Osteocyte (in vitro differentiated cells): ENCODE data around the gene FAM20C. TPM values are rescaled to one million over a fixed set of nuclear protein-coding genes. Genes with fewer than 3 reads are reported as not detected.

Source experiments
- DNase-seq: peaks from one replicate; pipeline ENCODE4 v3.0.0; 2021; ENCODE audit warnings: mixed read lengths; ENCODE audit not compliant: unreplicated experiment; ENCODE audit errors: extremely low spot score
- H3K27ac Mint-ChIP-seq: one replicate; pipeline ENCODE4 v1.8.0; 2021; ENCODE audit warnings: mild to moderate bottlenecking, mixed read lengths; ENCODE audit not compliant: unreplicated experiment
- H3K27me3 Mint-ChIP-seq: one replicate; pipeline ENCODE4 v1.8.0; 2021; ENCODE audit warnings: mixed read lengths; ENCODE audit not compliant: unreplicated experiment
- H3K36me3 Mint-ChIP-seq: one replicate; pipeline ENCODE4 v1.8.0; 2021; ENCODE audit warnings: mixed read lengths; ENCODE audit not compliant: unreplicated experiment
- H3K4me1 Mint-ChIP-seq: one replicate; pipeline ENCODE4 v1.8.0; 2021; ENCODE audit warnings: mixed read lengths; ENCODE audit not compliant: unreplicated experiment
- H3K4me3 Mint-ChIP-seq: one replicate; pipeline ENCODE4 v1.8.0; 2021; ENCODE audit warnings: mild to moderate bottlenecking, moderate library complexity, mixed read lengths; ENCODE audit not compliant: unreplicated experiment
- H3K9me3 Mint-ChIP-seq: one replicate; pipeline ENCODE4 v1.8.0; 2021; ENCODE audit warnings: mixed read lengths; ENCODE audit not compliant: unreplicated experiment
- total RNA-seq: library from RNA; stranded (reverse); gene quantifications from 2 replicates; pipeline ENCODE4 v1.2.1, GENCODE V29; 2021
- TF ChIP-seq, protein P1 (sequence below): fragments of 200-600 bp; sonication (generic); IDR thresholded peaks from 2 replicates; pipeline ENCODE4 v1.5.0; 2021; ENCODE audit warnings: antibody characterized with exemption, mild to moderate bottlenecking, moderate library complexity

FAM20C gene
- total RNA-seq, 1 donor from 2014 or later, result 143 TPM

GRCh38 chr7:298743-299142 lies 106.4 kb downstream of the FAM20C start:
- H3K4me3 Mint-ChIP-seq, result no peak overlapping the region
- no peak for DNase-seq
- TF ChIP-seq, protein P1, sequence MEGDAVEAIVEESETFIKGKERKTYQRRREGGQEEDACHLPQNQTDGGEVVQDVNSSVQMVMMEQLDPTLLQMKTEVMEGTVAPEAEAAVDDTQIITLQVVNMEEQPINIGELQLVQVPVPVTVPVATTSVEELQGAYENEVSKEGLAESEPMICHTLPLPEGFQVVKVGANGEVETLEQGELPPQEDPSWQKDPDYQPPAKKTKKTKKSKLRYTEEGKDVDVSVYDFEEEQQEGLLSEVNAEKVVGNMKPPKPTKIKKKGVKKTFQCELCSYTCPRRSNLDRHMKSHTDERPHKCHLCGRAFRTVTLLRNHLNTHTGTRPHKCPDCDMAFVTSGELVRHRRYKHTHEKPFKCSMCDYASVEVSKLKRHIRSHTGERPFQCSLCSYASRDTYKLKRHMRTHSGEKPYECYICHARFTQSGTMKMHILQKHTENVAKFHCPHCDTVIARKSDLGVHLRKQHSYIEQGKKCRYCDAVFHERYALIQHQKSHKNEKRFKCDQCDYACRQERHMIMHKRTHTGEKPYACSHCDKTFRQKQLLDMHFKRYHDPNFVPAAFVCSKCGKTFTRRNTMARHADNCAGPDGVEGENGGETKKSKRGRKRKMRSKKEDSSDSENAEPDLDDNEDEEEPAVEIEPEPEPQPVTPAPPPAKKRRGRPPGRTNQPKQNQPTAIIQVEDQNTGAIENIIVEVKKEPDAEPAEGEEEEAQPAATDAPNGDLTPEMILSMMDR, result no peak
- H3K4me1 Mint-ChIP-seq, result peaks cover 8% of the 10 kb centered on the region
- no peak overlapping the region for H3K27ac Mint-ChIP-seq
- H3K36me3 Mint-ChIP-seq, result no peaks in the 10 kb centered on the region
- no peaks in the 10 kb centered on the region for H3K9me3 Mint-ChIP-seq
- no peaks in the 10 kb centered on the region for H3K27me3 Mint-ChIP-seq

- Mint-ChIP-seq H3K27ac (no peak overlapping the region), H3K27me3 (no peaks in the 10 kb centered on the region), H3K9me3 (no peaks in the 10 kb centered on the region), H3K4me1 (peaks cover 8% of the 10 kb centered on the region), H3K4me3 (no peak overlapping the region), H3K36me3 (no peaks in the 10 kb centered on the region)
- no peak for DNase-seq
- TF ChIP-seq, protein P1, result no peak
Observed at GRCh38 chr7:299169-299568, 106.8 kb downstream of the FAM20C start.

DNA sequence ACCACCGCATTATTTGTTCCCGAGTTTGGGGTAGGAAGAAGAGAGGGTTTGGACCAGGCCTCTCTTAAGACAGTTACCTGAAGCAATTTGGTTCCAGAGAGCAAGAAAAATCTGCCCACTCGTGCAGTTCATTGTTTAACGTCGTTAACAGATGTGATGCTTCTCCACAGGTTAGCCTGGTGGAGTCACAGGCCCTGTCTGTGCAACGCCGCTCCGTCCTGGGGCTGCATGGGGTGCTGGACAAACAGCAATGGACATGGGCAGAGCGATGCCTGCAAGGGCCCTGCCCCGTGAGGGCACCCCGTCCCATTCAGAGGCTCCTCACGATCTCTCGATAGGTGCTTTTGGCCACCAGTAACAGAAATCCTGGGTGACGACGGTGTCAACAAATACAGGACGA lies 107.3 kb downstream of the FAM20C start:
- no peaks in the 10 kb centered on the region for H3K27me3 Mint-ChIP-seq
- H3K9me3 Mint-ChIP-seq, result no peaks in the 10 kb centered on the region
- H3K4me3 Mint-ChIP-seq, result no peak overlapping the region
- no peaks in the 10 kb centered on the region for H3K36me3 Mint-ChIP-seq
- TF ChIP-seq, protein P1, result no peak
- no peak overlapping the region for H3K27ac Mint-ChIP-seq
- peaks cover 5% of the 10 kb centered on the region for H3K4me1 Mint-ChIP-seq
- DNase-seq, result no peak

DNA sequence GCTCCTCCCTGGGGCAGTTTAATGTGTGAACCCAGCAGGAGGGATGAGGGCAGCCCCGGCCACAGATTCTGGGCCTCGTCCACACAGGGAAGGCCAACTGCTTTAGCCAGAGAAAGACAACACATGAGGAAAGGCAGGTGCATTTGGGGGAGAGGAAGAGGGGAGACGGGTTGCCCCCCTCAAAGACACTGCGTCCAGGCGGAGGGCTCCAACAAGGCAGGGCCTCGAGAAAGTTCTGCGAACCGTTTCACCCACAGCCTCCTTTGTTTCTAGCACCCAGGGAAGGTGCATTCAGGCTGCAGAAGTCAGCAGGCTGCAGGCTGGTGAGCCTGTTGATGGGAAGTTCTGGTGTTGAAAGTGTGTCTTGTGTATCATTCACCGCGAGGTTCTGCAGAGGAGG lies 107.7 kb downstream of the FAM20C start:
- H3K27ac Mint-ChIP-seq, result no peak overlapping the region
- H3K4me3 Mint-ChIP-seq, result no peak overlapping the region
- DNase-seq, result no peak
- H3K4me1 Mint-ChIP-seq, result peaks cover 5% of the 10 kb centered on the region
- H3K27me3 Mint-ChIP-seq, result no peaks in the 10 kb centered on the region
- H3K9me3 Mint-ChIP-seq, result no peaks in the 10 kb centered on the region
- no peaks in the 10 kb centered on the region for H3K36me3 Mint-ChIP-seq
- TF ChIP-seq, protein P1, result no peak

GRCh38 chr7:300546-301290 lies 108.3 kb downstream of the FAM20C start:
- Mint-ChIP-seq H3K4me3 (no peak overlapping the region), H3K27me3 (no peaks in the 10 kb centered on the region), H3K9me3 (no peaks in the 10 kb centered on the region), H3K27ac (no peak overlapping the region), H3K36me3 (no peaks in the 10 kb centered on the region), H3K4me1 (peaks cover 2% of the 10 kb centered on the region)
- DNase-seq, result no peak
- TF ChIP-seq, protein P1, result no peak
